ENCODE data around the gene TNPO3.

DNA sequence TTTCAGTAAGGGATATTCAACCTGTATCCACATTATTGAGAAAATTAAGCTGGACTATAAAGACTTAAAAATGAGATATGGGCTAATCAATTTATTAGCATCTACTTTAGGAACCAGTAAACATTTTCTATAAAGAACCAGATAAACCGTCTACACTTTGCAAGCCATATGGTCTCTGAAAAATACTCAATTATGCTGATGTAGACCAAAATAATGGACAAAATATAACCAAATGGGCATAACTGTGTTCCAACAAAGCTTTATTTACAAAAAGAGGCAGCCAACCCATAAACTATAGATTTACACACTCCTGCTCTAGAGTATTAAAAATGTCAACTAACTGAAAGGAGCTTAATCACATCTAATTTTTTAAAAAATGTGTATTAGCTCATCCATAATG, 42.3 kb downstream of the TNPO3 start:
- TF ChIP-seq, protein P1, sequence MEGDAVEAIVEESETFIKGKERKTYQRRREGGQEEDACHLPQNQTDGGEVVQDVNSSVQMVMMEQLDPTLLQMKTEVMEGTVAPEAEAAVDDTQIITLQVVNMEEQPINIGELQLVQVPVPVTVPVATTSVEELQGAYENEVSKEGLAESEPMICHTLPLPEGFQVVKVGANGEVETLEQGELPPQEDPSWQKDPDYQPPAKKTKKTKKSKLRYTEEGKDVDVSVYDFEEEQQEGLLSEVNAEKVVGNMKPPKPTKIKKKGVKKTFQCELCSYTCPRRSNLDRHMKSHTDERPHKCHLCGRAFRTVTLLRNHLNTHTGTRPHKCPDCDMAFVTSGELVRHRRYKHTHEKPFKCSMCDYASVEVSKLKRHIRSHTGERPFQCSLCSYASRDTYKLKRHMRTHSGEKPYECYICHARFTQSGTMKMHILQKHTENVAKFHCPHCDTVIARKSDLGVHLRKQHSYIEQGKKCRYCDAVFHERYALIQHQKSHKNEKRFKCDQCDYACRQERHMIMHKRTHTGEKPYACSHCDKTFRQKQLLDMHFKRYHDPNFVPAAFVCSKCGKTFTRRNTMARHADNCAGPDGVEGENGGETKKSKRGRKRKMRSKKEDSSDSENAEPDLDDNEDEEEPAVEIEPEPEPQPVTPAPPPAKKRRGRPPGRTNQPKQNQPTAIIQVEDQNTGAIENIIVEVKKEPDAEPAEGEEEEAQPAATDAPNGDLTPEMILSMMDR (conservative IDR thresholded peaks at IDR 0.05; ENCODE audit: low read depth, low read length) = no peak
- TF ChIP-seq SMC3 (IDR thresholded peaks at IDR 0.05; ENCODE audit: low read depth, low read length) = no peak
- TF ChIP-seq POLR2A (IDR thresholded peaks at IDR 0.05; ENCODE audit: low read depth, low read length) = no peak
- no peak for TF ChIP-seq NFE2L2 (IDR thresholded peaks at IDR 0.05; ENCODE audit: low read depth, low read length)
- TF ChIP-seq RFX5 (IDR thresholded peaks at IDR 0.05; ENCODE audit: low read depth, low read length) = no peak
- no peak for TF ChIP-seq RCOR1 (IDR thresholded peaks at IDR 0.05; ENCODE audit: insufficient replicate concordance, low read length)
- TF ChIP-seq FOS (IDR thresholded peaks at IDR 0.05; ENCODE audit: low read depth, low read length) = no peak
- no peak for TF ChIP-seq MAFK (IDR thresholded peaks at IDR 0.05; ENCODE audit: low read depth, low read length)
- TF ChIP-seq, protein P2, sequence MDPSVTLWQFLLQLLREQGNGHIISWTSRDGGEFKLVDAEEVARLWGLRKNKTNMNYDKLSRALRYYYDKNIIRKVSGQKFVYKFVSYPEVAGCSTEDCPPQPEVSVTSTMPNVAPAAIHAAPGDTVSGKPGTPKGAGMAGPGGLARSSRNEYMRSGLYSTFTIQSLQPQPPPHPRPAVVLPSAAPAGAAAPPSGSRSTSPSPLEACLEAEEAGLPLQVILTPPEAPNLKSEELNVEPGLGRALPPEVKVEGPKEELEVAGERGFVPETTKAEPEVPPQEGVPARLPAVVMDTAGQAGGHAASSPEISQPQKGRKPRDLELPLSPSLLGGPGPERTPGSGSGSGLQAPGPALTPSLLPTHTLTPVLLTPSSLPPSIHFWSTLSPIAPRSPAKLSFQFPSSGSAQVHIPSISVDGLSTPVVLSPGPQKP (IDR thresholded peaks at IDR 0.05; ENCODE audit: borderline replicate concordance, low read depth, low read length) = no peak
